Stomach (tissue), 9 donors: Measurements from ENCODE around the gene LRRC56. TPM values are rescaled to one million over a fixed set of nuclear protein-coding genes. Genes with fewer than 3 reads are reported as not detected.
A peak's percentile ranks its signal among the peaks of the same experiment; 100 is the strongest.

Experiments
- DNase-seq, 2 donors: peaks; one replicate each; pipeline versions ENCODE4 v3.0.0 to v3.0.0-alpha.2; 2013 to 2019
- H3K27ac ChIP-seq, 5 donors: fragments of 200-600 bp in 4 of 5; sonication (generic) in 4 of 5; one replicate each; pipeline ENCODE4 v1.5.1; 2013 to 2019; ENCODE audit warnings: mild to moderate bottlenecking in 1 of 5, moderate library complexity in 1 of 5
- H3K27me3 ChIP-seq, 3 donors: fragments of 200-600 bp; sonication (generic); one replicate each; pipeline ENCODE4 v1.5.1; 2017 to 2019; ENCODE audit warnings: mixed run types in 1 of 3
- H3K36me3 ChIP-seq, 4 donors: fragments of 200-600 bp; sonication (generic); 1 replicate in 3 of 4; 2 replicates in 1 of 4; pipeline ENCODE4 v1.5.1; 2016 to 2019
- H3K4me1 ChIP-seq, 4 donors: fragments of 200-600 bp; sonication (generic); one replicate each; pipeline ENCODE4 v1.5.1; 2016 to 2019
- H3K4me3 ChIP-seq, 4 donors: fragments of 200-600 bp; sonication (generic) in 3 of 4; one replicate each; pipeline ENCODE4 v1.5.1; 2016 to 2019; ENCODE audit warnings: mild to moderate bottlenecking in 1 of 4
- H3K9me3 ChIP-seq, 4 donors: fragments of 200-600 bp; sonication (generic); one replicate each; pipeline ENCODE4 v1.5.1; 2016 to 2019
- EP300 ChIP-seq: sonication (generic); formaldehyde crosslinking; IDR thresholded peaks from one replicate; pipeline ENCODE4 v1.6.1; 2017; ENCODE audit warnings: antibody characterized with exemption
- POLR2A ChIP-seq, 4 donors: fragments of 450-650 bp; IDR thresholded peaks; one replicate each; pipeline ENCODE4 v1.6.1; 2016; ENCODE audit warnings: antibody characterized with exemption in 4 of 4, control low read depth in 2 of 4, mild to moderate bottlenecking in 1 of 4, moderate library complexity in 1 of 4
- POLR2AphosphoS5 ChIP-seq, 3 donors: sonication (generic); formaldehyde crosslinking; IDR thresholded peaks; one replicate each; pipeline ENCODE4 v1.6.1; 2016; ENCODE audit warnings: antibody characterized with exemption in 3 of 3
- WGBS, 5 donors: extraction: QIAGEN DNeasy Blood & Tissue Kit in 3 of 5; methylation state at CpG; one replicate each; pipeline versions ENCODE4 v1.1.5 to v1.1.7; 2013 to 2018; 5-methylcytosine and 5-hydroxymethylcytosine counted together
- intact Hi-C: fragments of 100-400 bp; cut with DNase I; formaldehyde crosslinking; loops from one replicate; pipeline ENCODE4 v1.15.1; 2023; ENCODE audit warnings: low total_unique reads
- polyA plus RNA-seq, 3 donors: library from polyadenylated mRNA; stranded (reverse); fragments of 200-250 nt; gene quantifications; one replicate each; pipeline ENCODE4 v1.2.3, GENCODE V29; 2013
- total RNA-seq, 5 donors: library from RNA; depleted of rRNA; stranded (reverse); fragments of >200 nt; gene quantifications; one replicate each; pipeline versions ENCODE4 v1.1.0 to v1.2.3, GENCODE V29; 2014 to 2016
- TF ChIP-seq, protein P1 (sequence below), 7 experiments: fragments of 450-650 bp in 4 of 7; fragments of 200-600 bp in 3 of 7; sonication (generic) in 3 of 7; IDR thresholded peaks; one replicate each; pipeline ENCODE4 v1.5.1; 2016 to 2019; ENCODE audit warnings: antibody characterized with exemption in 7 of 7, control low read depth in 2 of 7, mild to moderate bottlenecking in 1 of 7
- donor health status: healthy with polysubstance abuse.
- donor health status: Bipolar disorder and iron deficiency.
- donor health status: healthy.

LRRC56 gene
- total and polyA plus RNA-seq, 8 donors: 0.18 to 8.1 (median 2.9) TPM; not detected in 1

DNA sequence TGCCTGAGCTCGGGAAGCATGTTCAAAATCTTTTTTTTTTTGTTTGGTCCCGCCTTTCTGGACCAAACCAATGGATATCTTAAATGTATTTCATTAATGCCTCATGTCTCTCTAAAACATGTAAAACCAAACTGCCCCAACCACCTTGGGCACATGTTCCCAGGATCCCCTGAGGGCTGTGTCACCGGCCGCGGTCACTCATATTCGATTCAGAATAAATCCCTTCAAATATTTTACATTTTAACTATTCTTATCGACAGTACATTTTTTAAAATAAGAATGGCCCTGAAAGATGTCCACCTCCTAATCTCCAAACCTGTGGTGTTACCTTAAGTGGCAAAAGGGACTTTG lies 32.4 kb upstream of the LRRC56 start:
- Histone ChIP-seq H3K9me3 (no peaks in the 10 kb centered on the region), H3K36me3 (peaks cover 19 to 34% (median 34%) of the 10 kb centered on the region in 4 donors), H3K4me3 (peak overlapping the region; percentile 48 to 88 (median 58)), H3K27me3 (no peaks in the 10 kb centered on the region), H3K27ac (peak overlapping the region in 4 of 5 donors; percentile 70 to 100 (median 98)), H3K4me1 (peaks cover 35 to 62% (median 55%) of the 10 kb centered on the region in 4 donors)
- intact Hi-C loops: no loop called here
- TF ChIP-seq POLR2AphosphoS5 (IDR thresholded peaks at IDR 0.05) (no peak), POLR2A (IDR thresholded peaks at IDR 0.05) (no peak), EP300 (no peak)
- no peak for DNase-seq
- whole genome bisulfite sequencing, 5 donors: 61 to 66% (median 65%) methylated on average over 7 of the region's 7 CpGs

DNA sequence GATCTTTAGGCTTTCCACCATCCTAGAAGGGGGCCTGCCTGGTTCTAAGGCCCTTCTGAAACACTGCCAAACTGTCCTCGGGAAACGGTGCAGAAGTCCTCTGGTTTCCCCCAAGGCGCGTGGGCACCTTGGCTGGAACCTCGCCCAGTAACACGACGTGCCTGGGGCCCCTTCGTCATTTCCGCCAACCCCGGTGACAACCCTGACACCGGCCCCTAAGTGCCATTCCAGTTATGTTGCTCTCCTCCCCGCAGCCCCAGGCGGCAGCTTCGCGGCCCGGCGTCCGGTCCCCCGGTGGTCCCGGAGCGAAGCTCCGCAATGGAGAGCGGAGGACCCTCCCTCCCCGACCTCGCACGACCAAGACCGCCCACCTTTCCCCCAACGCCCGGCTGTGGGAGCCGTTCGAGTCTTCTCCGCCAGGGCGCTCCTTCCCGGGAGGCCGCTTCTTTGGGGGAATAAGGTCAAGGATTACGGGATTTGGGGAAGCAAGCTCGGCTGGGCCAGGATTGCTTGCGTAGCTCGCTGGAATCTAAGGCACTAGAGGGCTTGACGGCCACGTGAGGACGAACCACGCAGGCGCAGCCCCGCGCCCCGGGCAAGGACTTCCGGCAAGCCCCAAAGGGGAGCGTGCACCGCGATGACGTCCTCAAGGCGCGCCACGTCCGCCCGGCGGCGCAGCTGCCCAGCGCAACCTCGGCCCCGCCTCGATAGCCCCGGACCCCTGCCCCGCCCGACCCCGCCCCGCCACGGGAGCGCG lies 30.9 kb upstream of the LRRC56 start:
- peaks cover 6 to 33% (median 32%) of the 10 kb centered on the region in 4 donors for H3K36me3 ChIP-seq
- no peaks in the 10 kb centered on the region for H3K9me3 ChIP-seq
- no peaks in the 10 kb centered on the region for H3K27me3 ChIP-seq
- peak; percentile 98 to 99 for DNase-seq
- peak overlapping the region; percentile 56 to 88 (median 62) for H3K4me3 ChIP-seq
- TF ChIP-seq, protein P1, sequence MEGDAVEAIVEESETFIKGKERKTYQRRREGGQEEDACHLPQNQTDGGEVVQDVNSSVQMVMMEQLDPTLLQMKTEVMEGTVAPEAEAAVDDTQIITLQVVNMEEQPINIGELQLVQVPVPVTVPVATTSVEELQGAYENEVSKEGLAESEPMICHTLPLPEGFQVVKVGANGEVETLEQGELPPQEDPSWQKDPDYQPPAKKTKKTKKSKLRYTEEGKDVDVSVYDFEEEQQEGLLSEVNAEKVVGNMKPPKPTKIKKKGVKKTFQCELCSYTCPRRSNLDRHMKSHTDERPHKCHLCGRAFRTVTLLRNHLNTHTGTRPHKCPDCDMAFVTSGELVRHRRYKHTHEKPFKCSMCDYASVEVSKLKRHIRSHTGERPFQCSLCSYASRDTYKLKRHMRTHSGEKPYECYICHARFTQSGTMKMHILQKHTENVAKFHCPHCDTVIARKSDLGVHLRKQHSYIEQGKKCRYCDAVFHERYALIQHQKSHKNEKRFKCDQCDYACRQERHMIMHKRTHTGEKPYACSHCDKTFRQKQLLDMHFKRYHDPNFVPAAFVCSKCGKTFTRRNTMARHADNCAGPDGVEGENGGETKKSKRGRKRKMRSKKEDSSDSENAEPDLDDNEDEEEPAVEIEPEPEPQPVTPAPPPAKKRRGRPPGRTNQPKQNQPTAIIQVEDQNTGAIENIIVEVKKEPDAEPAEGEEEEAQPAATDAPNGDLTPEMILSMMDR (IDR thresholded peaks at IDR 0.05): peak in 1 of 7 experiments; percentile 24
- TF ChIP-seq EP300 (peak; percentile 54), POLR2A (IDR thresholded peaks at IDR 0.05) (peak in 2 of 4 donors; percentile 29 to 37), POLR2AphosphoS5 (IDR thresholded peaks at IDR 0.05) (peak; percentile 83 to 92 (median 85))
- peaks cover 35 to 61% (median 55%) of the 10 kb centered on the region in 4 donors for H3K4me1 ChIP-seq
- intact Hi-C loops: no loop called here
- peak overlapping the region; percentile 98 to 100 (median 99) for H3K27ac ChIP-seq
- 0 to 1% (median 0%) methylated on average over 22 to 71 of the region's 71 CpGs for WGBS, 5 donors

DNA sequence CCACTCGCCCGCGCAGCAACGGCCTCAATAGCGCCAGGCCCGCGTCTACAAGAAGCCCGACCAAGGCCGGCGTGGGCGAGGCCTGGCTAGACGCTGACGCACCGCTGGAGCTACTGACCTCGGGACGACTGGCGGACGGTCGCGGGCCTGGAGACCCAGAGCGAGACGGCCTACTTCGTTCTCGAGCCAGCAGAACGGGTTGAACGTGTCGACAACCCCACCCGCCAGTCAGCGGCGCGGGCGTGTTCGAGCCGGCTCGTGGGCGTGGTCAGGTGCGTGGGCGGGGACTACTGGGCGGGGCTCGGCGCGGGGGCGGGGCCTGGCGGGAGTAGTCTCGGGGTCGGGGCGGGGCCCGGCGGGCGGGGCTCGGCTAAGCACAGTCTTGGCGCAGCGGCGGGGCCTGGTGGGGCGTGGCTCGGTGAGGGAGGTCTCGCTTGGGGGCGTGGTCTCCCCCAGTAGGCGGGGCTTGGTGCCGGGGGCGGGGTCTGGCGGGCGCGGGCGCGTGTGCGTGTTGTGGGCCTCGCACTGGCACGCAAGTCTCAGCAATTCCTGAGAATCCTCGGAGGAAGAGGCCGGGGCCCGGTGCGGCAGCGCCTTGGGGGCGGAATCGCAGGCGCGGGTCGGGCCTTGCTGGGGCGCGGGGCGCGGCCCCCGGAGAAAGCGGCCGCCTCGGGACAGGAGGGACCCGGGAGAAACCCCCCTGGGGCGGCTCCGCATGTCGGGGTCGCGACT lies 30.2 kb upstream of the LRRC56 start, which contains the start of gene RNH1:
Gene RNH1, minus strand, starts transcription at position 248 of the 732 bp plus-strand sequence. CDS start 5,080 bp downstream, outside the sequence.
- Histone ChIP-seq H3K9me3 (no peaks in the 10 kb centered on the region), H3K27ac (peak within 1 kb of the TSS; percentile 98 to 100 (median 99)), H3K4me3 (peak within 1 kb of the TSS; percentile 56 to 88 (median 62)), H3K27me3 (no peaks in the 10 kb centered on the region), H3K36me3 (peaks cover 0 to 33% (median 31%) of the 10 kb centered on the region in 4 donors), H3K4me1 (peaks cover 35 to 54% (median 51%) of the 10 kb centered on the region in 4 donors)
- DNase-seq: peak; percentile 98 to 99
- WGBS, 5 donors: 0 to 1% (median 1%) methylated on average over 57 to 93 of the region's 93 CpGs; no CpG with 5 or more reads in 1 of the 5 donors
- intact Hi-C loops: no loop called here
- TF ChIP-seq POLR2AphosphoS5 (IDR thresholded peaks at IDR 0.05): peak in 1 of 3 donors; percentile 85
- TF ChIP-seq, protein P1 (IDR thresholded peaks at IDR 0.05): peak in 1 of 7 experiments; percentile 16
- TF ChIP-seq POLR2A (IDR thresholded peaks at IDR 0.05): no peak
- TF ChIP-seq EP300: no peak

DNA sequence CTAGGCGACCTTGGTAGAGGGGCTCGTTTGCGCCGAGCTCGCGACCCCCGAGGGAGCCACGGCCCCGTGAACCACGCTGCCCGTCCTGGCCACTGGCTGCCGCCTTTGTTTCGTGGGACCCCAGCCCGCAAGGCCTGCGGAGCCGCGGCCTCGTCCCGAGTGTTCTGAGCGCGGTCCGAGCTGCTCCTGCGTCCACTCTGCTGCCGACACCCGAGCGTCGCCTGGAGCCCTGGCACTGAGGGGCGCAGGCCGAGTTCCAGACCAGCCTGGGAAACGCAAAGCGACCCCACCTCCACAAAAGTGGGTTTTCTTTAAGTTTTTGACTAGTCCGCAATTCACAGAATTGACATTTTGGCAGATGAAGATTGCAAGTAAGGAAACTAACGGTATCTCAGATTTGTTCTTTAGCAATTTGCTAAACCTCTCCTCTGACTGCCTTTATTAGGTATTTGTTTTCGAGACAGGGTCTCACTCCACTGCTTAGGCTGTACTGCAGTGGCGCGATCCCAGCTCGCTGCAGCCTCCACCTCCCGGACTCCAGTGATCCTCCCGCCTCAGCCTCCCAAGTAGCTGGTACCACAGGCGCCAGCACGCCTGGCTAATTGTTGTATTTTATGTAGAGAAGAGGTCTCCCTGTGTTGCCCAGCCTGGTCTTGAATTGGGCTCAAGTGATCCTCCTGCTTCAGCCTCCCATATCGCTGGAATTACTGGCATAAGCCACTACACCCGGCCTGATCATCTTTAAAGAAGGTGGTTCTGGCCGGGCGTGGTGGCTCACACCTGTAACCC lies 29.4 kb upstream of the LRRC56 start:
- 40 to 62% (median 44%) methylated on average over 28 to 45 of the region's 45 CpGs for WGBS, 5 donors
- Histone ChIP-seq H3K4me3 (peak overlapping the region; percentile 56 to 88 (median 62)), H3K9me3 (no peaks in the 10 kb centered on the region), H3K27ac (peak overlapping the region; percentile 76 to 100 (median 98)), H3K27me3 (no peaks in the 10 kb centered on the region), H3K4me1 (peaks cover 35 to 46% (median 44%) of the 10 kb centered on the region in 4 donors), H3K36me3 (peaks cover 0 to 38% (median 35%) of the 10 kb centered on the region in 4 donors)
- intact Hi-C loops: no loop called here
- DNase-seq: no peak
- TF ChIP-seq POLR2AphosphoS5 (IDR thresholded peaks at IDR 0.05) (no peak), POLR2A (IDR thresholded peaks at IDR 0.05) (no peak), EP300 (no peak)
- TF ChIP-seq, protein P1 (IDR thresholded peaks at IDR 0.05): no peak
